Measurements from ENCODE around the gene AHRR. TPM values are rescaled to one million over a fixed set of nuclear protein-coding genes. Genes with fewer than 3 reads are reported as not detected.

AHRR gene
- total RNA-seq, 1 donor, result 54.6 TPM

- Histone ChIP-seq H3K9me3 (ENCODE audit: low read depth, low read length) (peaks cover 2% of the 10 kb centered on the region), H3K4me2 (ENCODE audit: insufficient read depth, low read length) (no peak overlapping the region), H3K79me2 (ENCODE audit: insufficient read depth, low read length) (peaks cover 69% of the 10 kb centered on the region), H3K27ac (ENCODE audit: low read depth, low read length) (peak overlapping the region; percentile 99), H3K27me3 (ENCODE audit: insufficient read depth, low read length) (no peaks in the 10 kb centered on the region), H2AFZ (ENCODE audit: low read length) (no peak overlapping the region), H3K4me3 (ENCODE audit: insufficient read depth, low read length) (no peak overlapping the region), H3K36me3 (ENCODE audit: insufficient read depth, low read length) (peaks cover 38% of the 10 kb centered on the region), H3K4me1 (ENCODE audit: insufficient read depth, low read length) (peaks cover 59% of the 10 kb centered on the region), H4K20me1 (ENCODE audit: insufficient read depth, low read length) (no peaks in the 10 kb centered on the region)
- peak; percentile 59 for DNase-seq (ENCODE audit: insufficient read length, low spot score, missing footprints)
- TF ChIP-seq CTCF (IDR thresholded peaks at IDR 0.05; ENCODE audit: extremely low read depth, low read depth, low read length), result no peak
These were observed 48.9 kb downstream of the AHRR start for GRCh38 chr5:370311-370958.

- Histone ChIP-seq H3K79me2 (ENCODE audit: insufficient read depth, low read length) (peaks cover 72% of the 10 kb centered on the region), H3K36me3 (ENCODE audit: insufficient read depth, low read length) (peaks cover 43% of the 10 kb centered on the region), H3K4me2 (ENCODE audit: insufficient read depth, low read length) (no peak overlapping the region), H3K27me3 (ENCODE audit: insufficient read depth, low read length) (no peaks in the 10 kb centered on the region), H3K4me1 (ENCODE audit: insufficient read depth, low read length) (peaks cover 59% of the 10 kb centered on the region), H4K20me1 (ENCODE audit: insufficient read depth, low read length) (no peaks in the 10 kb centered on the region), H3K27ac (ENCODE audit: low read depth, low read length) (peak overlapping the region; percentile 95), H2AFZ (ENCODE audit: low read length) (no peak overlapping the region), H3K9me3 (ENCODE audit: low read depth, low read length) (no peaks in the 10 kb centered on the region), H3K4me3 (ENCODE audit: insufficient read depth, low read length) (no peak overlapping the region)
- TF ChIP-seq CTCF (IDR thresholded peaks at IDR 0.05; ENCODE audit: extremely low read depth, low read depth, low read length), result no peak
- peak; percentile 94 for DNase-seq (ENCODE audit: insufficient read length, low spot score, missing footprints)
These were observed 49.7 kb downstream of the AHRR start for GRCh38 chr5:370959-371810.

- no peak for TF ChIP-seq CTCF (IDR thresholded peaks at IDR 0.05; ENCODE audit: extremely low read depth, low read depth, low read length)
- no peak overlapping the region for H3K4me3 ChIP-seq (ENCODE audit: insufficient read depth, low read length)
- no peaks in the 10 kb centered on the region for H3K27me3 ChIP-seq (ENCODE audit: insufficient read depth, low read length)
- H2AFZ ChIP-seq (ENCODE audit: low read length), result no peak overlapping the region
- no peaks in the 10 kb centered on the region for H3K9me3 ChIP-seq (ENCODE audit: low read depth, low read length)
- peaks cover 42% of the 10 kb centered on the region for H3K36me3 ChIP-seq (ENCODE audit: insufficient read depth, low read length)
- peaks cover 55% of the 10 kb centered on the region for H3K4me1 ChIP-seq (ENCODE audit: insufficient read depth, low read length)
- H3K27ac ChIP-seq (ENCODE audit: low read depth, low read length), result peak overlapping the region; percentile 95
- H3K79me2 ChIP-seq (ENCODE audit: insufficient read depth, low read length), result peaks cover 73% of the 10 kb centered on the region
- H3K4me2 ChIP-seq (ENCODE audit: insufficient read depth, low read length), result no peak overlapping the region
- H4K20me1 ChIP-seq (ENCODE audit: insufficient read depth, low read length), result no peaks in the 10 kb centered on the region
- DNase-seq (ENCODE audit: insufficient read length, low spot score, missing footprints), result peak; percentile 83
These were observed 50.5 kb downstream of the AHRR start for GRCh38 chr5:371811-372555.

All from osteoblast (primary cell).